Glutamatergic neuron (in vitro differentiated cells): Measurements from ENCODE around the gene LCORL. TPM values are rescaled to one million over a fixed set of nuclear protein-coding genes. Genes with fewer than 3 reads are reported as not detected.

ENCODE experiments used
- DNase-seq: peaks from one replicate; pipeline ENCODE4 v3.0.0; 2022
- H3K27ac Mint-ChIP-seq: one replicate; pipeline ENCODE4 v1.8.0; 2020; ENCODE audit warnings: mild to moderate bottlenecking, mixed read lengths, inconsistent platforms; ENCODE audit not compliant: unreplicated experiment
- H3K27me3 Mint-ChIP-seq: one replicate; pipeline ENCODE4 v1.8.0; 2020; ENCODE audit warnings: mild to moderate bottlenecking, moderate library complexity, mixed read lengths, inconsistent platforms; ENCODE audit not compliant: unreplicated experiment
- H3K36me3 Mint-ChIP-seq: one replicate; pipeline ENCODE4 v1.8.0; 2020; ENCODE audit warnings: mild to moderate bottlenecking, mixed read lengths, inconsistent platforms; ENCODE audit not compliant: unreplicated experiment
- H3K4me1 Mint-ChIP-seq: one replicate; pipeline ENCODE4 v1.8.0; 2020; ENCODE audit warnings: mild to moderate bottlenecking, low read depth, mixed read lengths, inconsistent platforms; ENCODE audit not compliant: unreplicated experiment
- H3K4me3 Mint-ChIP-seq: one replicate; pipeline ENCODE4 v1.8.0; 2020; ENCODE audit warnings: mild to moderate bottlenecking, mixed read lengths, inconsistent platforms; ENCODE audit not compliant: unreplicated experiment
- H3K9me3 Mint-ChIP-seq: one replicate; pipeline ENCODE4 v1.8.0; 2020; ENCODE audit warnings: mild to moderate bottlenecking, moderate library complexity, mixed read lengths, inconsistent platforms; ENCODE audit not compliant: unreplicated experiment
- CTCF ChIP-seq: fragments of 200-600 bp; sonication (generic); IDR thresholded peaks from one replicate; pipeline ENCODE4 v1.5.0; 2021; ENCODE audit not compliant: partially characterized antibody, unreplicated experiment
- total RNA-seq: library from RNA; stranded (reverse); fragmentation: NEBNext Ultra II Directional; extraction: Animal tissue kit (Norgen Biotek cat#: 25700); gene quantifications from one replicate; pipeline ENCODE4 v1.2.1, GENCODE V29; 2021; ENCODE audit not compliant: unreplicated experiment

The LCORL gene
- total RNA-seq, 1 donor from 2014 or later: 30.8 TPM

GRCh38 chr4:18020671-18021469 lies 685 bp downstream of the LCORL start:
- H3K36me3 Mint-ChIP-seq: no peaks in the 10 kb centered on the region
- H3K27ac Mint-ChIP-seq: peak overlapping the region; percentile 95
- peak; percentile 77 for DNase-seq
- H3K27me3 Mint-ChIP-seq: peaks cover 7% of the 10 kb centered on the region
- H3K9me3 Mint-ChIP-seq: peaks cover 11% of the 10 kb centered on the region
- no peak for TF ChIP-seq CTCF
- H3K4me1 Mint-ChIP-seq: peaks cover 5% of the 10 kb centered on the region
- H3K4me3 Mint-ChIP-seq: peak overlapping the region; percentile 98

- Mint-ChIP-seq H3K27ac (peak overlapping the region; percentile 95), H3K36me3 (no peaks in the 10 kb centered on the region), H3K4me1 (peaks cover 5% of the 10 kb centered on the region), H3K9me3 (peaks cover 11% of the 10 kb centered on the region), H3K27me3 (peaks cover 7% of the 10 kb centered on the region), H3K4me3 (peak overlapping the region; percentile 98)
- peak; percentile 14 for DNase-seq
- TF ChIP-seq CTCF: no peak
Measured at GRCh38 chr4:18020145-18020670, 1.3 kb downstream of the LCORL start.

GRCh38 chr4:18014269-18014668 lies 7.3 kb downstream of the LCORL start:
- no peak for DNase-seq
- no peak for TF ChIP-seq CTCF
- Mint-ChIP-seq H3K36me3 (no peaks in the 10 kb centered on the region), H3K4me3 (no peak overlapping the region), H3K27me3 (no peaks in the 10 kb centered on the region), H3K9me3 (no peaks in the 10 kb centered on the region), H3K4me1 (peaks cover 7% of the 10 kb centered on the region), H3K27ac (no peak overlapping the region)

GRCh38 chr4:18012807-18013462 lies 8.6 kb downstream of the LCORL start:
- H3K4me1 Mint-ChIP-seq: peaks cover 7% of the 10 kb centered on the region
- no peak for DNase-seq
- no peak overlapping the region for H3K27ac Mint-ChIP-seq
- H3K9me3 Mint-ChIP-seq: no peaks in the 10 kb centered on the region
- H3K36me3 Mint-ChIP-seq: no peaks in the 10 kb centered on the region
- H3K4me3 Mint-ChIP-seq: no peak overlapping the region
- no peak for TF ChIP-seq CTCF
- H3K27me3 Mint-ChIP-seq: no peaks in the 10 kb centered on the region
